Measurements from ENCODE around the gene GIMAP2. TPM values are rescaled to one million over a fixed set of nuclear protein-coding genes. Genes with fewer than 3 reads are reported as not detected.
A peak's percentile ranks its signal among the peaks of the same experiment; 100 is the strongest.

The GIMAP2 gene
- total RNA-seq, 2 experiments from 2014 or later: 64.1 to 65.1 TPM

DNA sequence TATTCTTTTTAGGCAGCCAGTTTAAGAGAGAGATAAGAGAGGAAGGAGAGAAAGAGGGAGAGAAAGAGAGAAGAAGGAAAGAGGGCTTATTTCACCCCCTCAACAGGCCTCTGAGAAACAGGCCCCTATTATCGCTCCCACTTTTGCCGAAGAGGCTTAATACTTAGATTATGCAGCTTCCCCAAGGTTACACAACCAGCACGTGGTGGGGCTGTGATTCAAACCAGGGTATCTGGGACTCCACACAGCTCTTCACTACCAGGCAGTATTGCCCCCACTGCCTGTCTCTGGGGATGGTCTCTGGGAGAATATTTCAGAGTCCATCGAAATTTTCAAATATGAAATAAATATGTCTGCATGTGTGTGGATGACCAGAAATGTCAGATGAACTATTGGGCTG, 33.9 kb downstream of the GIMAP2 start:
- H3K27me3 Mint-ChIP-seq: no peaks in the 10 kb centered on the region
- H3K36me3 Mint-ChIP-seq (ENCODE audit: low read depth): peaks cover 97% of the 10 kb centered on the region
- Histone ChIP-seq H3K27me3 (ENCODE audit: control insufficient read depth in 1 of 2, insufficient read depth in 2 of 2, low read length in 2 of 2) (no peaks in the 10 kb centered on the region), H3K4me3 (ENCODE audit: low read length) (peak overlapping the region; percentile 79), H3K36me3 (ENCODE audit: insufficient read depth, low read length) (peaks cover 62% of the 10 kb centered on the region), H3K27ac (ENCODE audit: low read depth in 1 of 2, low read length in 2 of 2) (peak overlapping the region in 1 of 2 donors; percentile 81), H3K9me3 (ENCODE audit: control insufficient read depth in 1 of 2, insufficient read depth in 1 of 2, low read length in 2 of 2) (peaks cover 23 to 28% of the 10 kb centered on the region in 2 experiments), H3K4me1 (ENCODE audit: insufficient read depth, low read length) (peaks cover 60% of the 10 kb centered on the region)
- no peak for DNase-seq
- H3K27ac Mint-ChIP-seq: peak overlapping the region; percentile 87
- H3K4me3 Mint-ChIP-seq: peak overlapping the region; percentile 100
- H3K4me1 Mint-ChIP-seq (ENCODE audit: low read depth): peaks cover 89% of the 10 kb centered on the region
- intact Hi-C loops (cut with DNase I, micrococcal nuclease): loop anchor here (5.0 kb wide), 3 partner anchors 33 to 42 kb away; no protein-coding TSS in a partner anchor
- peaks cover 10% of the 10 kb centered on the region for H3K9me3 Mint-ChIP-seq
- TF ChIP-seq, protein P1, sequence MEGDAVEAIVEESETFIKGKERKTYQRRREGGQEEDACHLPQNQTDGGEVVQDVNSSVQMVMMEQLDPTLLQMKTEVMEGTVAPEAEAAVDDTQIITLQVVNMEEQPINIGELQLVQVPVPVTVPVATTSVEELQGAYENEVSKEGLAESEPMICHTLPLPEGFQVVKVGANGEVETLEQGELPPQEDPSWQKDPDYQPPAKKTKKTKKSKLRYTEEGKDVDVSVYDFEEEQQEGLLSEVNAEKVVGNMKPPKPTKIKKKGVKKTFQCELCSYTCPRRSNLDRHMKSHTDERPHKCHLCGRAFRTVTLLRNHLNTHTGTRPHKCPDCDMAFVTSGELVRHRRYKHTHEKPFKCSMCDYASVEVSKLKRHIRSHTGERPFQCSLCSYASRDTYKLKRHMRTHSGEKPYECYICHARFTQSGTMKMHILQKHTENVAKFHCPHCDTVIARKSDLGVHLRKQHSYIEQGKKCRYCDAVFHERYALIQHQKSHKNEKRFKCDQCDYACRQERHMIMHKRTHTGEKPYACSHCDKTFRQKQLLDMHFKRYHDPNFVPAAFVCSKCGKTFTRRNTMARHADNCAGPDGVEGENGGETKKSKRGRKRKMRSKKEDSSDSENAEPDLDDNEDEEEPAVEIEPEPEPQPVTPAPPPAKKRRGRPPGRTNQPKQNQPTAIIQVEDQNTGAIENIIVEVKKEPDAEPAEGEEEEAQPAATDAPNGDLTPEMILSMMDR (IDR thresholded peaks at IDR 0.05): no peak
- ChIA-PET CTCF (interaction anchor here (2.0 kb wide), 1 partner anchor 150 kb away, joined by 6 read pairs; no protein-coding TSS in a partner anchor), POLR2A (interaction anchor here (5.3 to 5.4 kb wide), 2 partner anchors 25 to 35 kb away, joined by 65 to 88 read pairs; no protein-coding TSS in a partner anchor)
- ATAC-seq (ENCODE audit: poor library complexity): no peak

DNA sequence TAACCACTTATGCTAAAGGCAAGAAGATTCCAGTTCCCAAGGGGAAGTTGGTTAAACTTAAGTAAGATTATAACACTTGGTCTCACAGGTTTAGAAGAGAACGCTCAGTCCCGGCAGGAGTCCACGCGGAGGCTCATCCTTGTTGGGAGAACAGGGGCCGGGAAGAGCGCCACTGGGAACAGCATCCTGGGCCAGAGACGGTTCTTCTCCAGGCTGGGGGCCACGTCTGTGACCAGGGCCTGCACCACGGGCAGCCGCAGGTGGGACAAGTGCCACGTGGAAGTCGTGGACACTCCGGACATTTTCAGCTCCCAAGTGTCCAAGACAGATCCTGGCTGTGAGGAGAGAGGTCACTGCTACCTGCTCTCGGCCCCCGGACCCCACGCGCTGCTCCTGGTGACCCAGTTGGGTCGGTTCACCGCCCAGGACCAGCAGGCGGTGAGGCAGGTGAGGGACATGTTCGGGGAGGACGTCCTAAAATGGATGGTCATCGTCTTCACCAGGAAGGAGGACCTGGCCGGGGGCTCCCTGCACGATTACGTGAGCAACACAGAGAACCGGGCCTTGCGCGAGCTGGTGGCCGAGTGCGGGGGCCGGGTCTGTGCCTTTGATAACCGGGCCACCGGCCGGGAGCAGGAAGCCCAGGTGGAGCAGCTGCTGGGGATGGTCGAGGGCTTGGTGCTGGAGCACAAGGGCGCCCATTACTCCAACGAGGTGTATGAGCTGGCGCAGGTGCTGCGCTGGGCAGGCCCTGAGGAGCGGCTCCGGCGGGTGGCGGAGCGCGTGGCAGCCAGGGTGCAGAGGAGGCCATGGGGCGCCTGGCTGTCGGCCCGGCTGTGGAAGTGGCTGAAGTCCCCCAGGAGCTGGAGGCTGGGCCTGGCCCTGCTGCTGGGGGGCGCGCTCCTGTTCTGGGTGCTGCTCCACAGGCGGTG, 34.7 kb downstream of the GIMAP2 start:
- no peak for DNase-seq
- no peaks in the 10 kb centered on the region for H3K27me3 ChIP-seq (ENCODE audit: control insufficient read depth in 1 of 2, insufficient read depth in 2 of 2, low read length in 2 of 2)
- peak overlapping the region in 1 of 2 donors; percentile 81 for H3K27ac ChIP-seq (ENCODE audit: low read depth in 1 of 2, low read length in 2 of 2)
- CTCF ChIA-PET: interaction anchor here (1.2 to 2.0 kb wide), 2 partner anchors 12 to 151 kb away, joined by 3 to 6 read pairs; no protein-coding TSS in a partner anchor
- H3K36me3 Mint-ChIP-seq (ENCODE audit: low read depth): peaks cover 98% of the 10 kb centered on the region
- H3K4me3 ChIP-seq (ENCODE audit: low read length): peak overlapping the region; percentile 79
- peaks cover 52% of the 10 kb centered on the region for H3K4me1 ChIP-seq (ENCODE audit: insufficient read depth, low read length)
- POLR2A ChIA-PET: interaction anchor here (0.6 to 5.3 kb wide), 5 partner anchors 19 to 269 kb away, joined by 3 to 65 read pairs (median 3); no protein-coding TSS in a partner anchor
- intact Hi-C loops (cut with DNase I, micrococcal nuclease): loop anchor here (5.0 kb wide), 3 partner anchors 32 to 43 kb away; no protein-coding TSS in a partner anchor
- peaks cover 83% of the 10 kb centered on the region for H3K4me1 Mint-ChIP-seq (ENCODE audit: low read depth)
- TF ChIP-seq, protein P1 (IDR thresholded peaks at IDR 0.05): no peak
- H3K27ac Mint-ChIP-seq: peak overlapping the region; percentile 87
- H3K27me3 Mint-ChIP-seq: no peaks in the 10 kb centered on the region
- peaks cover 11% of the 10 kb centered on the region for H3K9me3 Mint-ChIP-seq
- peaks cover 23 to 36% of the 10 kb centered on the region in 2 experiments for H3K9me3 ChIP-seq (ENCODE audit: control insufficient read depth in 1 of 2, insufficient read depth in 1 of 2, low read length in 2 of 2)
- peak overlapping the region; percentile 100 for H3K4me3 Mint-ChIP-seq
- no peak for ATAC-seq (ENCODE audit: poor library complexity)
- H3K36me3 ChIP-seq (ENCODE audit: insufficient read depth, low read length): peaks cover 66% of the 10 kb centered on the region

DNA sequence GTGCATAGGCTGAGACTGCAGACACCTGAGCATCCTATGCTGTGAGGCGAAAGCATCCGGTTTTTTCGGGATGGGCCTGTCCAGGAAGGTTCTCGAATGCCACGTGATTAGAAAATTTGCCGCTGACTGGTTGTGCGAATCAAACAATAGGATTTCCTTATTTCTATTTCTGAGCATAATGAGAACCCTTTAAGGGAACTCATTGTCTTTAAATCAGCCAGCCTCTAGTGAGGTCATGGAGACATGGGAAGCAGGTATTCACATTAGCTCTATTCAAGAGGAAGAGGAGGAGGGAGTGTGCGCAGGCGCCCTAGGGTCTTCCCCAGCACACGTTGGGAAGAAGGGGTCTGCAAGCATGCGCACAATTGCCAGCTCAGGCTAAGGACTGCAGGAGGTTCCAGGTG, 36.5 kb downstream of the GIMAP2 start:
- H3K4me3 ChIP-seq (ENCODE audit: low read length): peak overlapping the region; percentile 13
- peaks cover 37 to 44% of the 10 kb centered on the region in 2 experiments for H3K9me3 ChIP-seq (ENCODE audit: control insufficient read depth in 1 of 2, insufficient read depth in 1 of 2, low read length in 2 of 2)
- Mint-ChIP-seq H3K4me3 (peak overlapping the region; percentile 54), H3K36me3 (ENCODE audit: low read depth) (peaks cover 100% of the 10 kb centered on the region), H3K27ac (peak overlapping the region; percentile 81), H3K27me3 (no peaks in the 10 kb centered on the region), H3K9me3 (peaks cover 20% of the 10 kb centered on the region), H3K4me1 (ENCODE audit: low read depth) (peaks cover 76% of the 10 kb centered on the region)
- POLR2A ChIA-PET: interaction anchor here (1.0 to 2.6 kb wide), 2 partner anchors 45 to 90 kb away, joined by 3 to 12 read pairs; partner anchors contain the start of gene GIMAP6
- H3K27me3 ChIP-seq (ENCODE audit: control insufficient read depth in 1 of 2, insufficient read depth in 2 of 2, low read length in 2 of 2): no peaks in the 10 kb centered on the region
- H3K36me3 ChIP-seq (ENCODE audit: insufficient read depth, low read length): peaks cover 66% of the 10 kb centered on the region
- DNase-seq (no peak), ATAC-seq (ENCODE audit: poor library complexity) (no peak)
- CTCF ChIA-PET: no interaction called here
- intact Hi-C loops (cut with DNase I, micrococcal nuclease): no loop called here
- H3K27ac ChIP-seq (ENCODE audit: low read depth in 1 of 2, low read length in 2 of 2): peak overlapping the region in 1 of 2 donors; percentile 5
- H3K4me1 ChIP-seq (ENCODE audit: insufficient read depth, low read length): peaks cover 42% of the 10 kb centered on the region
- TF ChIP-seq, protein P1 (IDR thresholded peaks at IDR 0.05): no peak

Data from CD4-positive, alpha-beta T cell (primary cell).